Measurements from ENCODE around the gene SLC43A3. TPM values are rescaled to one million over a fixed set of nuclear protein-coding genes. Genes with fewer than 3 reads are reported as not detected.
"Not testable (repeated sequence)": the region's sequence is repeated elsewhere in the genome, so short reads cannot be mapped to it uniquely, and the experiment has no call there.

The SLC43A3 gene
- total RNA-seq, 4 donors from 2014 or later: 40.9 to 75.9 (median 60.0) TPM

DNA sequence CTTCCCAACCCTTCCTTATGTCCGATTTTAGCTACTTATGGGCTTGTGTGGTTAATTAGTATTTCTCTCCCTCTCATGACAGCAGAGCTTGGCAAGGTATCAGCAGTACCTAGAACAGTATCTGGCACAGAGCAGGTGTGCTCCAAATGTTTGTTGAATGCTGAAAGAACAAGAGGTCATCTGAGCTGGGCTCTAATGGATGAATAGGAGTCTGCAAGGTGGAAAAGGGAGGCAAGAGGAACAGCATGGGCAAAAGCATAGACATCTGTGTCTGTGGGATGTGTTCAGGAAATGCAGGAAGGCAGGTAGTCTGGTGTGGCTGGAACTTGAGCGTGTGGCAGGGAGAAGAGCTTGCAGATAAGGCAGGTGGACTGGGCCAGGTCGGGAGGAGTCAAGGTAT lies 65.0 kb downstream of the SLC43A3 start:
- no peak overlapping the region for H3K27ac ChIP-seq
- TF ChIP-seq EP300 (IDR thresholded peaks at IDR 0.05) (no peak), POLR2AphosphoS5 (IDR thresholded peaks at IDR 0.05) (no peak), POLR2A (IDR thresholded peaks at IDR 0.05) (no peak)
- TF ChIP-seq, protein P1, sequence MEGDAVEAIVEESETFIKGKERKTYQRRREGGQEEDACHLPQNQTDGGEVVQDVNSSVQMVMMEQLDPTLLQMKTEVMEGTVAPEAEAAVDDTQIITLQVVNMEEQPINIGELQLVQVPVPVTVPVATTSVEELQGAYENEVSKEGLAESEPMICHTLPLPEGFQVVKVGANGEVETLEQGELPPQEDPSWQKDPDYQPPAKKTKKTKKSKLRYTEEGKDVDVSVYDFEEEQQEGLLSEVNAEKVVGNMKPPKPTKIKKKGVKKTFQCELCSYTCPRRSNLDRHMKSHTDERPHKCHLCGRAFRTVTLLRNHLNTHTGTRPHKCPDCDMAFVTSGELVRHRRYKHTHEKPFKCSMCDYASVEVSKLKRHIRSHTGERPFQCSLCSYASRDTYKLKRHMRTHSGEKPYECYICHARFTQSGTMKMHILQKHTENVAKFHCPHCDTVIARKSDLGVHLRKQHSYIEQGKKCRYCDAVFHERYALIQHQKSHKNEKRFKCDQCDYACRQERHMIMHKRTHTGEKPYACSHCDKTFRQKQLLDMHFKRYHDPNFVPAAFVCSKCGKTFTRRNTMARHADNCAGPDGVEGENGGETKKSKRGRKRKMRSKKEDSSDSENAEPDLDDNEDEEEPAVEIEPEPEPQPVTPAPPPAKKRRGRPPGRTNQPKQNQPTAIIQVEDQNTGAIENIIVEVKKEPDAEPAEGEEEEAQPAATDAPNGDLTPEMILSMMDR (IDR thresholded peaks at IDR 0.05): no peak
- no peaks in the 10 kb centered on the region for H3K9me3 ChIP-seq
- H3K27me3 ChIP-seq: peaks cover 7% of the 10 kb centered on the region
- 77 to 90% methylated on average over 2 to 3 of the region's 3 CpGs for whole genome bisulfite sequencing, 2 donors (ENCODE audit: low coverage in 1 of 2)
- peaks cover 0 to 16% (median 9%) of the 10 kb centered on the region in 3 donors for H3K4me1 ChIP-seq
- H3K4me3 ChIP-seq: no peak overlapping the region
- H3K36me3 ChIP-seq: no peaks in the 10 kb centered on the region
- ATAC-seq: no peak

DNA sequence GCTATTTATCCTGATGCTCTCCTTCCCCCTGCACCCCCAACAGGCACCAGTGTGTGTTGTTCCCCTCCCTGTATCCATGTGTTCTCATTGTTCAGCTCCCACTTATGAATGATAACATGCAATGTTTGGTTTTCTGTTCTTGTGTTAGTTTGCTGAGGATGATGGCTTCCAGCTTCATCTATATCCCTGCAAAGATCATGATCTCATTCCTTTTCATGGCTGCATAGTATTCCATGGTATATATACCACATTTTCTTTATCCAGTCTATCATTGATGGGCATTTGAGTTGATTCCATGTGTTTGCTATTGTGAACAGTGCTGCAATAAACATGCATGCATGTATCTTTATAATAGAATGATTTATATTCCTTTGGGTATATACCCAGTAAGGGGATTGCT lies 65.5 kb downstream of the SLC43A3 start:
- not testable (repeated sequence) for H3K9me3 ChIP-seq, ATAC-seq, H3K27ac ChIP-seq, H3K4me3 ChIP-seq, H3K27me3 ChIP-seq, H3K36me3 ChIP-seq
- peaks cover 0 to 17% (median 9%) of the 10 kb centered on the region in 3 donors for H3K4me1 ChIP-seq

DNA sequence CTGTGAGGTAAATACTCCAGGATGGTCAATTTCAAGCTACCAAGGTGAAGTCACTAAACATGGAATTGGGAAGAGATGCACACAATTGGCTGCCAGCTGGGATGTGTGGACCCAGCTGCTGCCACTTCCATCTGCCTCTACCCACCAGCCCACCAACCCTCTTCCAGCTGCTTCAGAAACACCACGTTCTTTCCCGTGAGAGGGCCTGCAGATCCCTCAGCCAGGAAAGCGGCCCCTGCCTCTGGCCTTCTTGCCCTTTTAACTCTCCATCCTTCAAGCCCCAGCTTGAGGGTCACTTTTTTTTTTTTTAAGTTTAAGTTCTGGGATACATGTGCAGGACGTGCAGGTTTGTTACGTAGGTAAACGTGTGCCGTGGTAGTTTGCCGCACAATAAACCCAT lies 65.9 kb downstream of the SLC43A3 start:
- H3K4me3 ChIP-seq: no peak overlapping the region
- peaks cover 3% of the 10 kb centered on the region for H3K27me3 ChIP-seq
- H3K36me3 ChIP-seq: no peaks in the 10 kb centered on the region
- H3K9me3 ChIP-seq: no peaks in the 10 kb centered on the region
- peaks cover 0 to 17% (median 9%) of the 10 kb centered on the region in 3 donors for H3K4me1 ChIP-seq
- TF ChIP-seq, protein P1 (IDR thresholded peaks at IDR 0.05): no peak
- TF ChIP-seq POLR2A (IDR thresholded peaks at IDR 0.05) (no peak), POLR2AphosphoS5 (IDR thresholded peaks at IDR 0.05) (no peak), EP300 (IDR thresholded peaks at IDR 0.05) (no peak)
- ATAC-seq: no peak
- no peak overlapping the region for H3K27ac ChIP-seq
- 83 to 85% methylated on average over 3 to 8 of the region's 8 CpGs for WGBS, 2 donors (ENCODE audit: low coverage in 1 of 2)

DNA sequence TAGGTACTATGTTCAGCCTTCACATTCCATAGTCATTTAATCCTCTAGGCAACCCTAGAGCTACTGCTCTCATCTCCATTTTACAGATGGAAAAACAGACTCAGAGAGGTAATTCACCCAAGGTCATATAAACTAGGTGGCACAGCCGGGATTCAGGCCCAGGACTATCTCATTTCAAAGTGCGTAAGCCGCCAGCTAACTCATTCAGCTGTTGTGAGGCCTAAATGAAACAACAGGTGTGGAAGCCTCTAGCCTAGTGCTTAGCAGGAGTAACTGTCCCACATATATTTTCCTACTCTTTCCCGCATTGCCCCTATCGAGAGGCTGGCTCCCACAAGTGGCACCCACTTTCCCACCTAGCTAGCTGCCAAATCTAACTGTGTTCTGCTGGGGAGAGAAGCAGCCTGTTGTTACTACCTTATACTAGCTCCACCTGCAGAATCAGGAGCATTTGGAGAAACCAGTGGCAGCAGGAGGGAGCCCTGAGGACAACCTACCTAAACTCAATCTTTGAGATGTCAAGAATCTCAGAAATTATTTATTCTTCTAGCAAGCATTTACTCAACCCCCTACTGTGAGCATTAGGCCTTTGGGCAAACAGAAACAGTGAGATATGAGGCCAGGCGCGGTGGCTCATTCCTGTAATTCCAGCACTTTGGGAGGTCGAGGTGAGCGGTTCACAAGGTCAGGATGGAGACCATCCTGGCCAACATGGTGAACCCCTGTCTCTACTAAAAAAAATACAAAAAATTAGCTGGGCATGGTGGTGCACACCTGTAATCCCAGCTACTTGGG lies 66.8 kb downstream of the SLC43A3 start:
- no peak for TF ChIP-seq POLR2AphosphoS5 (IDR thresholded peaks at IDR 0.05)
- TF ChIP-seq, protein P1 (IDR thresholded peaks at IDR 0.05): no peak
- TF ChIP-seq POLR2A (IDR thresholded peaks at IDR 0.05): no peak
- TF ChIP-seq EP300 (IDR thresholded peaks at IDR 0.05): no peak
- peaks cover 0 to 17% (median 9%) of the 10 kb centered on the region in 3 donors for H3K4me1 ChIP-seq
- no peaks in the 10 kb centered on the region for H3K36me3 ChIP-seq
- 78 to 89% methylated on average over 4 to 7 of the region's 9 CpGs for WGBS, 2 donors (ENCODE audit: low coverage in 1 of 2)
- H3K27me3 ChIP-seq: peaks cover under 1% of the 10 kb centered on the region
- H3K4me3 ChIP-seq: no peak overlapping the region
- H3K9me3 ChIP-seq: no peaks in the 10 kb centered on the region
- H3K27ac ChIP-seq: no peak overlapping the region
- peak; percentile 4 for ATAC-seq

DNA sequence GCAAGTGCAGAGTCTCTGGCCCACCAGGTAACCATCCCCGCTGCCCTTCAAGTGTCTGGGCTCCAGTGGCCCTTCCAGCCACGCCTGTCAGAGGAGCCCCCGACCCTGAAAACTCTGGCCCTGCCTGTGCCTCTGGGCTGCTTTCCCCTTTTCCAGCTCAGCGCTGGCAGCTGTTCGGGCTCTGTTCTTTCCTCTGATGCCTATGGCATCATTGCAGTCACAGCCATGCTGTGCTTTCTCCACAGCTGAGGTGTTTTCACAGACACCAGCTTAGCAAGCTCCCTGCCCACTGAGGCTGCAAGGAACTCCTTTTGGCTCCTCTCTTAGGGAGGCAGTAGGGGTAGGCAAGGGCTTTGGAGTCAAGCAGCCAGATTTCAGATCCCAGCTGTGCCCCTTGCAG lies 67.5 kb downstream of the SLC43A3 start:
- no peak overlapping the region for H3K4me3 ChIP-seq
- peaks cover 0 to 17% (median 9%) of the 10 kb centered on the region in 3 donors for H3K4me1 ChIP-seq
- 94% methylated on average over 2 of the region's 5 CpGs; no CpG with 5 or more reads in 1 of the 2 donors for WGBS, 2 donors (ENCODE audit: low coverage in 1 of 2)
- no peaks in the 10 kb centered on the region for H3K27me3 ChIP-seq
- no peak overlapping the region for H3K27ac ChIP-seq
- no peaks in the 10 kb centered on the region for H3K36me3 ChIP-seq
- ATAC-seq: no peak
- H3K9me3 ChIP-seq: no peaks in the 10 kb centered on the region
- TF ChIP-seq EP300 (IDR thresholded peaks at IDR 0.05) (no peak), POLR2AphosphoS5 (IDR thresholded peaks at IDR 0.05) (no peak), POLR2A (IDR thresholded peaks at IDR 0.05) (no peak)
- TF ChIP-seq, protein P1 (IDR thresholded peaks at IDR 0.05): no peak

All from gastroesophageal sphincter (tissue), 4 donors.